ENCODE results near the gene RAMACL. TPM values are rescaled to one million over a fixed set of nuclear protein-coding genes. Genes with fewer than 3 reads are reported as not detected.

The RAMACL gene
- total and polyA plus RNA-seq, 2 of the 4 experiments (the other 2 are of a cell fraction) = 0.46 to 0.90 TPM

DNA sequence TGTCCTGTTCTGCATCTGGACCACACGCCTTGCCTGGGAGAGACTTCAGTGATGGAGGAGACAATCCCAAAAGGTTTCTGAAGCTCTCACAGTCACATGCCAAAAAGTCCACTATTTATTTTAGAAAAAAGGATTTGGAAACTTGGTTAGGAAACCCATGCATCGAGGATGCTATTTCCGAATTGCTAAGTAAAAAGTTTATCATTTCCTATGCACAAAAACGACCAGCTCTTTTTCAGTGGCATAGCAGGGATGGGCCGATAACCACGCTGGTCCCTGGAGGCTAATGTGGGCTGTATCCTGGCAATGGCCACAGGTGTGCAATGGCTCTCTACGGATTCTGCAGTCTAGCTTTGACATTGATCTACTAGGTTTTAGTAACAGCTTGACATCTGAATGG lies 33.9 kb downstream of the RAMACL start:
- H2AK5ac ChIP-seq (ENCODE audit: low read depth, low read length) = peak overlapping the region; percentile 40; the same call in 1 of the 2 replicates
- H3K56ac ChIP-seq (ENCODE audit: extremely low read depth, insufficient read depth, low read length) = no peak overlapping the region
- DNase-seq = no peak
- intact Hi-C loops (cut with micrococcal nuclease) (loop anchor here (5.0 kb wide), 1 partner anchor 75 kb away; the partner anchor contains the start of gene RPS6KA2), in situ Hi-C loops (cut with MboI; ENCODE audit: low sequenced_read_pairs) (no loop called here), dilution Hi-C loops (cut with HindIII; ENCODE audit: low sequenced_read_pairs, unreplicated experiment) (no loop called here)
- H3K36me3 ChIP-seq (ENCODE audit: control insufficient read depth, insufficient read depth, low read length) = peaks cover 2% of the 10 kb centered on the region; the same call in 1 of the 2 replicates
- CTCF ChIA-PET = no interaction called here
- WGBS, 2 experiments (ENCODE audit: extremely low coverage in 2 of 2, insufficient read length in 1 of 2) = no CpG with 5 or more reads among the region's 7 CpGs
- H3K9ac ChIP-seq (ENCODE audit: low read depth, low read length) = no peak overlapping the region
- H4K20me1 ChIP-seq (ENCODE audit: insufficient read depth, low read length) = peaks cover 12% of the 10 kb centered on the region; the same call in 1 of the 2 replicates
- no peak overlapping the region for H2BK120ac ChIP-seq (ENCODE audit: low read depth, low read length)
- H3K23ac ChIP-seq (ENCODE audit: low read depth, low read length) = no peak overlapping the region
- no peak overlapping the region for H4K5ac ChIP-seq (ENCODE audit: low read depth, low read length)
- H3K18ac ChIP-seq (ENCODE audit: low read depth, low read length) = no peak overlapping the region
- no peak overlapping the region for H2AK9ac ChIP-seq (replicated peaks; ENCODE audit: low read depth, low read length, poor library complexity)
- no TSS peak for BruUV-seq (replicated peaks)
- H3K4ac ChIP-seq (ENCODE audit: low read depth, low read length) = no peak overlapping the region
- H2BK15ac ChIP-seq (ENCODE audit: low read depth, low read length) = no peak overlapping the region
- H3K4me1 ChIP-seq (ENCODE audit: control insufficient read depth, insufficient read depth, low read length) = peaks cover 12% of the 10 kb centered on the region
- TF ChIP-seq POLR2A (IDR thresholded peaks at IDR 0.05; ENCODE audit: low read depth, low read length) = no peak
- TF ChIP-seq MAZ (IDR thresholded peaks at IDR 0.05; ENCODE audit: borderline replicate concordance, low read depth, low read length) = no peak
- TF ChIP-seq, protein P1, sequence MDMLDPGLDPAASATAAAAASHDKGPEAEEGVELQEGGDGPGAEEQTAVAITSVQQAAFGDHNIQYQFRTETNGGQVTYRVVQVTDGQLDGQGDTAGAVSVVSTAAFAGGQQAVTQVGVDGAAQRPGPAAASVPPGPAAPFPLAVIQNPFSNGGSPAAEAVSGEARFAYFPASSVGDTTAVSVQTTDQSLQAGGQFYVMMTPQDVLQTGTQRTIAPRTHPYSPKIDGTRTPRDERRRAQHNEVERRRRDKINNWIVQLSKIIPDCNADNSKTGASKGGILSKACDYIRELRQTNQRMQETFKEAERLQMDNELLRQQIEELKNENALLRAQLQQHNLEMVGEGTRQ (IDR thresholded peaks at IDR 0.05; ENCODE audit: low read depth, low read length) = no peak
- TF ChIP-seq RFX5 (IDR thresholded peaks at IDR 0.05; ENCODE audit: low read depth, low read length) = no peak
- no peak overlapping the region for H4K91ac ChIP-seq (ENCODE audit: insufficient read depth, low read depth, low read length)
- no peak overlapping the region for H3K14ac ChIP-seq (replicated peaks; ENCODE audit: low read depth, low read length)
- H3K27me3 ChIP-seq (ENCODE audit: control insufficient read depth, insufficient read depth, low read length) = no peaks in the 10 kb centered on the region
- H3K4me3 ChIP-seq (ENCODE audit: insufficient read depth, low read depth, low read length) = no peak overlapping the region
- no peak overlapping the region for H3K27ac ChIP-seq (ENCODE audit: insufficient read depth, low read length)
- no peak overlapping the region for H2BK20ac ChIP-seq (ENCODE audit: low read depth, low read length)
- POLR2A ChIA-PET (ENCODE audit: unreplicated experiment) = no interaction called here
- ATAC-seq (ENCODE audit: low read depth) = no peak
- no peak overlapping the region for H2AFZ ChIP-seq (replicated peaks; ENCODE audit: low read length, poor library complexity)
- no peaks in the 10 kb centered on the region for H3K9me3 ChIP-seq (ENCODE audit: control insufficient read depth, insufficient read depth, low read length)
- H2BK5ac ChIP-seq (ENCODE audit: low read depth, low read length, poor library complexity, severe bottlenecking) = no peak overlapping the region
- no peak overlapping the region for H4K8ac ChIP-seq (ENCODE audit: low read depth in 2 of 2, low read length in 2 of 2)
- peaks cover 4% of the 10 kb centered on the region; the same call in 1 of the 2 replicates for H3K9me1 ChIP-seq (ENCODE audit: insufficient read depth, low read length)
- peaks cover 40 to 54% of the 10 kb centered on the region in 2 experiments for H3K79me1 ChIP-seq (ENCODE audit: low read depth in 1 of 2, low read length in 2 of 2)
- no peak overlapping the region for H3K4me2 ChIP-seq (ENCODE audit: low read depth, low read length)

Data from IMR-90 (cell line).